ENCODE results near the gene ARAP2.

GRCh38 chr4:36173905-36174304 lies 70.4 kb downstream of the ARAP2 start:
- TF ChIP-seq POLR2A (IDR thresholded peaks at IDR 0.05) (no peak), CTCF (IDR thresholded peaks at IDR 0.05) (no peak), EP300 (IDR thresholded peaks at IDR 0.05) (no peak)

All from tibial nerve (tissue), 4 donors.